Endothelial cell of umbilical vein (primary cell): ENCODE data around the gene PNRC1. TPM values are rescaled to one million over a fixed set of nuclear protein-coding genes. Genes with fewer than 3 reads are reported as not detected.

Experiments
- BruUV-seq: library from RNA; stranded (reverse); fragments of 400-500 nt; replicated peaks from 2 replicates; lab custom pipeline; 2021; lab: Mats Ljungman, UMichigan
- CTCF ChIA-PET: fragments of 300-600, 350-600 bp; sonication (Branson Sonifier 250); formaldehyde crosslinking; loops from one replicate; lab custom pipeline; 2021; ENCODE audit warnings: antibody characterized with exemption, inconsistent platforms; lab: Charles Lee
- POLR2A ChIA-PET: fragments of 300-600, 350-600 bp; sonication (Branson Sonifier 250); formaldehyde crosslinking; loops from one replicate; lab custom pipeline; 2021; ENCODE audit warnings: antibody characterized with exemption, inconsistent platforms; lab: Charles Lee
- DNase-seq: peaks from one replicate; pipeline ENCODE4 v3.0.0-alpha.2; 2011; ENCODE audit warnings: low read depth, low spot score
- FAIRE-seq: peaks from 2 replicates; lab custom pipeline; 2011; peaks lifted over from hg19 to GRCh38; lab: Jason Lieb, UNC
- H2AFZ ChIP-seq: 2 replicates; pipeline ENCODE4 v1.6.0; 2012; ENCODE audit warnings: low read depth, low read length, control low read depth, inconsistent platforms
- H3K27ac ChIP-seq: 2 replicates; pipeline ENCODE4 v1.5.1; 2011; ENCODE audit warnings: low read depth, mild to moderate bottlenecking, control low read depth, low read length, moderate library complexity; ENCODE audit not compliant: insufficient read depth
- H3K27me3 ChIP-seq, 2 experiments: 2 replicates each; pipeline versions ENCODE4 v1.6.0 to v1.6.1; 2011; ENCODE audit warnings: low read length in 2 of 2, mixed read lengths in 1 of 2; ENCODE audit not compliant: control insufficient read depth in 2 of 2, insufficient read depth in 2 of 2
- H3K36me3 ChIP-seq, 2 experiments: 2 replicates in 1 of 2; 3 replicates in 1 of 2; pipeline ENCODE4 v1.5.1; 2011; ENCODE audit warnings: low read length in 2 of 2, mild to moderate bottlenecking in 1 of 2, moderate library complexity in 1 of 2; ENCODE audit not compliant: control insufficient read depth in 2 of 2, insufficient read depth in 2 of 2; ENCODE audit errors: extremely low read depth in 1 of 2
- H3K4me1 ChIP-seq: 3 replicates; pipeline ENCODE4 v1.5.1; 2011; ENCODE audit warnings: mild to moderate bottlenecking, low read length; ENCODE audit not compliant: control insufficient read depth, insufficient read depth; ENCODE audit errors: extremely low read depth
- H3K4me2 ChIP-seq: 2 replicates; pipeline ENCODE4 v1.6.1; 2011; ENCODE audit warnings: low read length, control low read depth, mixed read lengths; ENCODE audit not compliant: insufficient read depth
- H3K4me3 ChIP-seq, 3 experiments: fragments of 200-600 bp in 1 of 3; sonication (generic), shearing (Covaris generic) in 1 of 3; replicated peaks in 1 of 3; 2 replicates each; pipeline ENCODE4 v1.5.1; 2011 to 2016; ENCODE audit warnings: control low read depth in 3 of 3, low read length in 3 of 3, mild to moderate bottlenecking in 2 of 3, inconsistent platforms in 1 of 3, low read depth in 1 of 3, moderate library complexity in 1 of 3; ENCODE audit not compliant: insufficient read depth in 1 of 3
- H3K79me2 ChIP-seq: 2 replicates; pipeline ENCODE4 v1.6.0; 2012; ENCODE audit warnings: low read length, inconsistent platforms; ENCODE audit not compliant: control insufficient read depth, insufficient read depth
- H3K9ac ChIP-seq: replicated peaks from 2 replicates; pipeline ENCODE3; 2011; ENCODE audit warnings: low read length, control low read depth; ENCODE audit not compliant: insufficient read depth; ENCODE audit errors: extremely low read depth
- H3K9me1 ChIP-seq: replicated peaks from 3 replicates; pipeline ENCODE4 v1.6.0; 2011; ENCODE audit warnings: mild to moderate bottlenecking, low read length; ENCODE audit not compliant: control insufficient read depth, insufficient read depth; ENCODE audit errors: extremely low read depth
- H3K9me3 ChIP-seq: replicated peaks from 2 replicates; pipeline ENCODE4 v1.5.1; 2012; ENCODE audit warnings: low read length, inconsistent platforms; ENCODE audit not compliant: control insufficient read depth, insufficient read depth
- H4K20me1 ChIP-seq: replicated peaks from 2 replicates; pipeline ENCODE3; 2011; ENCODE audit warnings: mild to moderate bottlenecking, low read length; ENCODE audit not compliant: control insufficient read depth, insufficient read depth; ENCODE audit errors: extremely low read depth
- GATA2 ChIP-seq: IDR thresholded peaks from 2 replicates; pipeline ENCODE4 v1.7.0; 2011; ENCODE audit warnings: low read depth, mild to moderate bottlenecking, moderate library complexity, mixed read lengths, low read length; ENCODE audit not compliant: insufficient read length, insufficient read depth
- JUN ChIP-seq: IDR thresholded peaks from 2 replicates; pipeline ENCODE4 v1.6.1; 2011; ENCODE audit warnings: borderline replicate concordance, low read depth; ENCODE audit not compliant: insufficient read length, insufficient read depth
- POLR2AphosphoS5 ChIP-seq: IDR thresholded peaks from 2 replicates; pipeline ENCODE4 v1.6.1; 2012; ENCODE audit warnings: low read depth, mild to moderate bottlenecking, control low read depth, low read length, moderate library complexity; ENCODE audit not compliant: insufficient read depth
- dilution Hi-C: fragments of 300-500 bp; cut with MboI; formaldehyde crosslinking; loops from one replicate; pipeline ENCODE4 v1.15.0; 2019; ENCODE audit warnings: low sequenced_read_pairs; ENCODE audit not compliant: extremely low pct_ligation_motif_present
- intact Hi-C: fragments of 100-400 bp; cut with micrococcal nuclease; formaldehyde crosslinking; loops from one replicate; pipeline ENCODE4 v1.10.0; 2022
- polyA plus RNA-seq, 4 experiments: library from polyadenylated mRNA; depleted of rRNA in 3 of 4; stranded (reverse) in 3 of 4; unstranded in 1 of 4; fragments of >200 nt; gene quantifications; 2 replicates each; pipeline versions ENCODE4 v1.2.1 to v1.2.3, GENCODE V29; 2011 to 2012; ENCODE audit warnings: missing spikeins in 1 of 4
- total RNA-seq: library from RNA; stranded (reverse); gene quantifications from 2 replicates; pipeline ENCODE4 v1.2.3, GENCODE V29; 2021

Gene PNRC1
- total and polyA plus RNA-seq, 2 donors (not counting 3 experiments of a cell fraction or from before 2014, with no cell fraction given) = 9.6 to 87.9 TPM

DNA sequence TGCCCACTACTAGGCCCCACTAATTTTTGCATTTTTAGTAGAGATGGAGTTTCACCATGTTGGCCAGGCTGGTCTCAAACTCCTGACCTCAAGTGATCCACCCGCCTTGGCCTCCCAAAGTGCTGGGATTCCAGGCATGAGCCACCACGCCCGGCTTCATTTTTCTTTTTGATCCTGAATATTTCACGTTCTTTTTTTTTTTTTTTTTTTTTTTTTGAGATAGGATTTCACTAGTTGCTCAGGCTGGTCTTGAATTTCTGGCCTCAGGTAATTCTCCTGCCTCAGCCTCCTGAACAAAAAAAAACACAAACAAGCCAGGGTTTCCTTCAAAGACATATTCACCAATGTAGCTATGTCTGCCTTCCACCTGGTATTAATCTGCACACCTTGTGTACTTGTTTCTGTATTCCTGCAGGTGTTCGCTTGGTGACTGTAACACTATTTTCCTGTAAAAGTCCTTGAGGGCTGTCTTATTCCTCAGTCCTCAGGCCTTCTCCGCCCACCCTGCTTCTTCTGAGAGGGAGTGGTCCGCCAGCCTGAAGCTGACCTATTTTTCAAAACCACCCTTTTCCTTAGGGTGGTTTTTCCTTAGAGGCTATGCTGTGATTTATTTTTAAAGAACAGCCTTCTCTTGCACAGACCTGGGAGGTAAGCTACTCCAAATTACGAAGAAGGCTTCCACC is 36.1 kb upstream of the PNRC1 start:
- no peak overlapping the region for H3K4me3 ChIP-seq
- no peaks in the 10 kb centered on the region for H3K36me3 ChIP-seq
- intact Hi-C loops (no loop called here), dilution Hi-C loops (no loop called here)
- POLR2A ChIA-PET = no interaction called here
- no peaks in the 10 kb centered on the region for H3K27me3 ChIP-seq
- DNase-seq = no peak
- H3K79me2 ChIP-seq = no peaks in the 10 kb centered on the region
- H3K9me3 ChIP-seq = no peaks in the 10 kb centered on the region
- H3K27ac ChIP-seq = no peak overlapping the region
- no peak for FAIRE-seq
- CTCF ChIA-PET = no interaction called here
- no peaks in the 10 kb centered on the region for H3K9me1 ChIP-seq
- TF ChIP-seq GATA2 (no peak), POLR2AphosphoS5 (no peak)
- no peak overlapping the region for H3K9ac ChIP-seq
- no peaks in the 10 kb centered on the region for H4K20me1 ChIP-seq
- BruUV-seq = no TSS peak
- no peaks in the 10 kb centered on the region for H3K4me1 ChIP-seq
- no peak overlapping the region for H3K4me2 ChIP-seq
- no peak overlapping the region for H2AFZ ChIP-seq

DNA sequence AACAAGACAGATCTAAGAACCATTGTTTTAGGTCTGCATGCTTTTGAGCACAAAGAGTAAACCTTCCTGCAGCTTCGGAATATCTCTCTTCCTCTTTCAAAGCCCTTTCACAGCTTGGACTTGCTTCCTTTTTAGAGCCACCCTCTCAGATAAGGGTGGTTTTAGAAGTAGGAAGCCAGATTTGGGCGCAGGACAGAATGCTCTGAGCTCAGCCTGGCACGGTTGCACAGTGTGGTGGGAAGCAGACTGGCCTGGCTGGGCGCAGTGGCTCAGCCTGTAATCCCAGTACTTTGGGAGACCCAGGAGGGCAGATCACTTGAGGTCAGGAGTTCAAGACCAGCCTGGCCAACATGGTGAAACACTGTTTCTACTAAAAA is 35.6 kb upstream of the PNRC1 start:
- intact Hi-C loops = no loop called here
- dilution Hi-C loops = no loop called here
- no peaks in the 10 kb centered on the region for H3K79me2 ChIP-seq
- H3K4me3 ChIP-seq = no peak overlapping the region
- no peak overlapping the region for H2AFZ ChIP-seq
- no peaks in the 10 kb centered on the region for H3K9me1 ChIP-seq
- FAIRE-seq (no peak), DNase-seq (no peak)
- no TSS peak for BruUV-seq
- H3K4me2 ChIP-seq = no peak overlapping the region
- H3K9me3 ChIP-seq = no peaks in the 10 kb centered on the region
- H3K4me1 ChIP-seq = no peaks in the 10 kb centered on the region
- no peaks in the 10 kb centered on the region for H3K36me3 ChIP-seq
- TF ChIP-seq JUN = no peak
- no peak overlapping the region for H3K9ac ChIP-seq
- no peaks in the 10 kb centered on the region for H4K20me1 ChIP-seq
- H3K27ac ChIP-seq = no peak overlapping the region
- CTCF ChIA-PET = no interaction called here
- POLR2A ChIA-PET = no interaction called here
- no peaks in the 10 kb centered on the region for H3K27me3 ChIP-seq
